Globus pallidus (tissue), 1 donor: ENCODE measurements around the gene GALNS.
"Not testable (repeated sequence)": the region's sequence is repeated elsewhere in the genome, so short reads cannot be mapped to it uniquely, and the experiment has no call there.

Experiments used
- DNase-seq: peaks from one replicate; pipeline ENCODE4 v3.0.0-alpha.2; 2015; ENCODE audit warnings: low spot score

Gene GALNS

GRCh38 chr16:88836791-88837190, 20.0 kb downstream of the GALNS start:
- no peak for DNase-seq

- DNase-seq, result no peak
These were observed 20.9 kb downstream of the GALNS start for GRCh38 chr16:88835818-88836217.

- no peak for DNase-seq
These were observed 21.4 kb downstream of the GALNS start for GRCh38 chr16:88835383-88835782.

- no peak for DNase-seq
These were observed 22.1 kb downstream of the GALNS start for GRCh38 chr16:88834670-88835069.

- DNase-seq, result no peak
These were observed 23.7 kb downstream of the GALNS start for GRCh38 chr16:88833086-88833485.

GRCh38 chr16:88831838-88832237, 24.9 kb downstream of the GALNS start:
- no peak for DNase-seq

- DNase-seq, result no peak
These were observed 26.0 kb downstream of the GALNS start for GRCh38 chr16:88830783-88831182.

- DNase-seq, result no peak
These were observed 26.5 kb downstream of the GALNS start for GRCh38 chr16:88830258-88830657.

- DNase-seq, result no peak
These were observed 28.0 kb downstream of the GALNS start for GRCh38 chr16:88828711-88829110.

GRCh38 chr16:88827727-88828126, 29.0 kb downstream of the GALNS start:
- no peak for DNase-seq

GRCh38 chr16:88826070-88826840, 30.5 kb downstream of the GALNS start:
- no peak for DNase-seq

GRCh38 chr16:88825146-88825545, 31.6 kb downstream of the GALNS start:
- no peak for DNase-seq

- no peak for DNase-seq
These were observed 32.3 kb downstream of the GALNS start for GRCh38 chr16:88824256-88825077.

- DNase-seq, result not testable (repeated sequence)
These were observed 33.1 kb downstream of the GALNS start for GRCh38 chr16:88823646-88824045.

- no peak for DNase-seq
These were observed 34.3 kb downstream of the GALNS start for GRCh38 chr16:88822281-88823040.

GRCh38 chr16:88821168-88821850, 35.4 kb downstream of the GALNS start:
- DNase-seq, result no peak

GRCh38 chr16:88820385-88821025, 36.2 kb downstream of the GALNS start:
- DNase-seq, result no peak

GRCh38 chr16:88819126-88819525, 37.6 kb downstream of the GALNS start:
- no peak for DNase-seq

GRCh38 chr16:88818575-88818874, 38.2 kb downstream of the GALNS start:
- no peak for DNase-seq

GRCh38 chr16:88817785-88818574, 38.8 kb downstream of the GALNS start:
- DNase-seq, result no peak
